HepG2 (cell line): ENCODE data around the gene NBEAL1. TPM values are rescaled to one million over a fixed set of nuclear protein-coding genes. Genes with fewer than 3 reads are reported as not detected.
A peak's percentile ranks its signal among the peaks of the same experiment; 100 is the strongest.

Source experiments
- ATAC-seq: fragments of 200-7000 bp; cut with Tn5 transposase; 3 replicates; pipeline ENCODE4 v1.9.1; 2020; ENCODE audit warnings: mild to moderate bottlenecking, moderate library complexity
- BruUV-seq: library from RNA; stranded (reverse); fragments of 400-500 nt; replicated peaks from 2 replicates; lab custom pipeline; 2021; lab: Mats Ljungman, UMichigan
- CTCF ChIA-PET: fragments of 300-600 bp; formaldehyde crosslinking; extraction: SDS; loops from one replicate; lab custom pipeline; 2021; ENCODE audit warnings: low total read pairs, inconsistent platforms, low intra/inter-chr PET ratio; lab: Yijun Ruan, JAX
- POLR2A ChIA-PET: fragments of 350-600 bp; sonication (Branson Sonifier 250); formaldehyde crosslinking; loops from one replicate; lab custom pipeline; 2020; ENCODE audit warnings: antibody characterized with exemption, inconsistent platforms; lab: Yijun Ruan, JAX
- DNase-seq: peaks from one replicate; pipeline ENCODE4 v3.0.0-alpha.2; 2015; ENCODE audit warnings: low spot score
- FAIRE-seq: peaks from 3 replicates; lab custom pipeline; 2011; peaks lifted over from hg19 to GRCh38; lab: Jason Lieb, UNC
- H2AFZ ChIP-seq: one replicate; pipeline ENCODE4 v1.6.1; 2011; ENCODE audit warnings: low read length, inconsistent platforms
- H3K27ac ChIP-seq: fragments of 300-600 bp; 3 replicates; pipeline ENCODE4 v1.8.0; 2011; ENCODE audit warnings: mixed run types, mild to moderate bottlenecking, mixed read lengths, low read length, inconsistent platforms; ENCODE audit not compliant: insufficient read depth; ENCODE audit errors: extremely low read length
- H3K27me3 ChIP-seq, 2 experiments: fragments of 200-600 bp in 1 of 2; 2 replicates in 1 of 2; 3 replicates in 1 of 2; pipeline versions ENCODE4 v1.6.0 to v1.8.0; 2011; ENCODE audit warnings: low read length in 2 of 2, mild to moderate bottlenecking in 2 of 2, moderate library complexity in 2 of 2, inconsistent platforms in 1 of 2; ENCODE audit not compliant: insufficient read depth in 2 of 2, control insufficient read depth in 1 of 2
- H3K36me3 ChIP-seq, 2 experiments: fragments of 200-600 bp in 1 of 2; replicated peaks in 1 of 2; 2 replicates in 1 of 2; 3 replicates in 1 of 2; pipeline versions ENCODE4 v1.5.1 to v1.8.0; 2011; ENCODE audit warnings: low read length in 2 of 2, inconsistent platforms in 1 of 2; ENCODE audit not compliant: insufficient read depth in 2 of 2, control insufficient read depth in 1 of 2
- H3K4me1 ChIP-seq: 2 replicates; pipeline ENCODE4 v1.5.1; 2012; ENCODE audit warnings: low read length, inconsistent platforms; ENCODE audit not compliant: insufficient read depth
- H3K4me2 ChIP-seq: 2 replicates; pipeline ENCODE4 v1.6.0; 2011; ENCODE audit warnings: low read depth, low read length, inconsistent platforms
- H3K4me3 ChIP-seq, 3 experiments: fragments of 200-600 bp in 1 of 3; sonication (generic), shearing (Covaris generic) in 1 of 3; replicated peaks in 1 of 3; 2 replicates each; pipeline ENCODE4 v1.5.1; 2011 to 2016; ENCODE audit warnings: low read length in 3 of 3, inconsistent platforms in 2 of 3, low read depth in 2 of 3, mild to moderate bottlenecking in 2 of 3, control low read depth in 1 of 3, mixed read lengths in 1 of 3; ENCODE audit not compliant: insufficient read depth in 1 of 3
- H3K79me2 ChIP-seq: one replicate; pipeline ENCODE4 v1.6.1; 2011; ENCODE audit warnings: low read length, inconsistent platforms; ENCODE audit not compliant: insufficient read depth
- H3K9ac ChIP-seq: 2 replicates; pipeline ENCODE4 v1.6.0; 2011; ENCODE audit warnings: mild to moderate bottlenecking, low read depth, low read length, inconsistent platforms; ENCODE audit not compliant: insufficient read depth
- H3K9me3 ChIP-seq: 2 replicates; pipeline ENCODE4 v1.5.1; 2012; ENCODE audit warnings: mild to moderate bottlenecking, low read length
- H4K20me1 ChIP-seq: 2 replicates; pipeline ENCODE4 v1.6.0; 2011; ENCODE audit warnings: inconsistent platforms, mild to moderate bottlenecking, low read length, moderate library complexity; ENCODE audit not compliant: insufficient read depth
- AKAP8 ChIP-seq: sonication (generic); formaldehyde crosslinking; IDR thresholded peaks from 2 replicates; pipeline ENCODE4 v1.5.1; 2020; ENCODE audit warnings: mild to moderate bottlenecking, missing genetic modification reagents
- ASH2L ChIP-seq: fragments of 300-600, 200-600 bp; sonication (generic); IDR thresholded peaks from 2 replicates; pipeline ENCODE4 v1.7.0; 2017; ENCODE audit warnings: low read depth, mild to moderate bottlenecking, moderate library complexity, mixed read lengths, low read length; ENCODE audit not compliant: insufficient read length
- CBX1 ChIP-seq: IDR thresholded peaks from one replicate; pipeline ENCODE4 v1.6.1; 2016; ENCODE audit warnings: antibody characterized with exemption, low read depth
- ETV5 ChIP-seq: IDR thresholded peaks from 2 replicates; pipeline ENCODE4 v1.6.1; 2018; ENCODE audit warnings: missing biosample characterization, missing genetic modification reagents, inconsistent platforms, borderline replicate concordance
- KDM3A ChIP-seq: IDR thresholded peaks from 2 replicates; pipeline ENCODE4 v1.6.1; 2018; ENCODE audit warnings: low read depth, missing compliant biosample characterization
- MAX ChIP-seq: IDR thresholded peaks from 2 replicates; pipeline ENCODE4 v1.6.1; 2012; ENCODE audit warnings: inconsistent platforms
- NPAS2 ChIP-seq: sonication (generic); formaldehyde crosslinking; IDR thresholded peaks from 2 replicates; pipeline ENCODE4 v1.8.0; 2022; ENCODE audit warnings: mild to moderate bottlenecking, missing genetic modification reagents, borderline replicate concordance
- SALL2 ChIP-seq: sonication (generic); formaldehyde crosslinking; IDR thresholded peaks from 2 replicates; pipeline ENCODE4 v1.8.1; 2023; ENCODE audit warnings: mild to moderate bottlenecking, missing genetic modification reagents, inconsistent platforms
- TCF7L2 ChIP-seq: IDR thresholded peaks from 2 replicates; pipeline ENCODE4 v1.6.1; 2011; ENCODE audit warnings: mild to moderate bottlenecking, low read depth, low read length, moderate library complexity
- TEAD2 ChIP-seq: sonication (generic); formaldehyde crosslinking; IDR thresholded peaks from 2 replicates; pipeline ENCODE4 v1.9.0; 2021; ENCODE audit warnings: missing genetic modification reagents
- TOE1 ChIP-seq: sonication (generic); formaldehyde crosslinking; IDR thresholded peaks from 2 replicates; pipeline ENCODE4 v1.4.0; 2020; ENCODE audit warnings: mild to moderate bottlenecking, missing genetic modification reagents
- YEATS2 ChIP-seq: sonication (generic); formaldehyde crosslinking; IDR thresholded peaks from 2 replicates; pipeline ENCODE4 v1.4.0; 2020; ENCODE audit warnings: missing genetic modification reagents, borderline replicate concordance
- ZBTB33 ChIP-seq: sonication (generic); formaldehyde crosslinking; IDR thresholded peaks from 2 replicates; pipeline ENCODE4 v1.4.0; 2020; ENCODE audit warnings: missing genetic modification reagents
- ZBTB38 ChIP-seq: sonication (generic); formaldehyde crosslinking; IDR thresholded peaks from 2 replicates; pipeline ENCODE4 v1.5.1; 2020; ENCODE audit warnings: mild to moderate bottlenecking, missing genetic modification reagents
- ZNF605 ChIP-seq: sonication (generic); formaldehyde crosslinking; IDR thresholded peaks from 2 replicates; pipeline ENCODE4 v1.8.0; 2022; ENCODE audit warnings: mild to moderate bottlenecking, missing genetic modification reagents
- ZNF678 ChIP-seq: sonication (generic); formaldehyde crosslinking; IDR thresholded peaks from 2 replicates; pipeline ENCODE4 v1.4.0; 2020; ENCODE audit warnings: mild to moderate bottlenecking, missing genetic modification reagents
- ZSCAN30 ChIP-seq: sonication (generic); formaldehyde crosslinking; IDR thresholded peaks from 2 replicates; pipeline ENCODE4 v1.5.0; 2020; ENCODE audit warnings: mild to moderate bottlenecking, missing genetic modification reagents
- ZZZ3 ChIP-seq: sonication (generic); formaldehyde crosslinking; IDR thresholded peaks from 2 replicates; pipeline ENCODE4 v1.4.0; 2020; ENCODE audit warnings: missing genetic modification reagents, mild to moderate bottlenecking, borderline replicate concordance
- WGBS: methylation state at CpG from one replicate; pipeline ENCODE4 v1.1.6; 2017; ENCODE audit warnings: low lambda C conversion rate; 5-methylcytosine and 5-hydroxymethylcytosine counted together
- in situ Hi-C: cut with HindIII; loops from 2 replicates; pipeline ENCODE4 v1.10.0; 2017; ENCODE audit warnings: low pct_unique_long_range_greater_than_20kb; ENCODE audit not compliant: extremely low pct_ligation_motif_present
- intact Hi-C: fragments of 100-400 bp; cut with micrococcal nuclease; formaldehyde crosslinking; loops from one replicate; pipeline ENCODE4 v1.10.0; 2022; ENCODE audit not compliant: unreplicated experiment
- polyA plus RNA-seq, 8 experiments: library from polyadenylated mRNA; depleted of rRNA in 3 of 8; stranded (reverse) in 7 of 8; unstranded in 1 of 8; fragments of >200 nt; fragmentation: Illumina TruSeq in 4 of 8; extraction: Trizol in 4 of 8; gene quantifications; 2 replicates each; pipeline versions ENCODE4 v1.2.1 to v1.2.3, GENCODE V29; 2011 to 2016; ENCODE audit warnings: low read depth in 4 of 8, missing spikeins in 1 of 8, mixed read lengths in 1 of 8; ENCODE audit not compliant: insufficient read depth in 1 of 8
- total RNA-seq, 5 experiments: library from RNA; depleted of rRNA; stranded (reverse); fragments of >200 nt; fragmentation: Illumina TruSeq; extraction: Trizol; gene quantifications; 2 replicates each; pipeline ENCODE4 v1.2.3, GENCODE V29; 2016; ENCODE audit warnings: low read depth in 1 of 5
- TF ChIP-seq, protein P1 (sequence below): sonication (generic); formaldehyde crosslinking; IDR thresholded peaks from 2 replicates; pipeline ENCODE4 v1.4.0; 2020; ENCODE audit warnings: missing genetic modification reagents

NBEAL1 gene
- total and polyA plus RNA-seq, 2 of the 13 experiments (the other 11 are each of a cell fraction or from before 2014, with no cell fraction given), result 6.4 to 15.7 TPM

DNA sequence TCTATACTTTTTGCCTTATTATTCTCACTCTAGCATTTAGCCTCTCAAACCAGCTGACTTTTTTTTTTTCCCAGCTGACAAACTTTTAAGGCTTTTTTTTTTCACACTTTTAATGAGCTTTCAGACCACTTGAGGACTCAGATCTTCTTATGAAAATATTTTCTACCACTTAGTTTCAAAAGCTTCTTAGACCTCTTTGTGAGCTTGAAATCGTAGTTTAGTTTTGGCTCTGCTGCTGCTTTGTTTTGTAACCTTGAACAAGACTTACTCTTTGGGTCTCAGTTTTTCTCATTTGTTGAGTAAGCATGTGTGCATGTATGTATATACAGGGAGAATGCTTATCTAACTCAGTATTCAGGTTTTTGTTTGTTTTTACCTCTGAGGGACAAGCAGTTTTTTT is 3.5 kb downstream of the NBEAL1 start:
- in situ Hi-C loops (no loop called here), intact Hi-C loops (loop anchor here (5.0 to 10.0 kb wide), 2 partner anchors 44 to 383 kb away; partner anchors contain the start of gene FAM117B)
- CTCF ChIA-PET, result no interaction called here
- DNase-seq, result peak; percentile 55
- H3K4me2 ChIP-seq, result peak overlapping the region; percentile 86
- no peaks in the 10 kb centered on the region; a peak in 1 of 5 replicates for H3K36me3 ChIP-seq
- H3K27me3 ChIP-seq, result no peaks in the 10 kb centered on the region; a peak in 1 of 5 replicates
- peak overlapping the region; percentile 55 for H3K27ac ChIP-seq
- ATAC-seq, result no peak
- H3K9ac ChIP-seq, result peak overlapping the region; percentile 56
- H3K4me3 ChIP-seq, result peak overlapping the region; percentile 19 to 50 (median 48); a peak in 4 of 6 replicates
- H3K79me2 ChIP-seq, result peaks cover 46% of the 10 kb centered on the region
- no peak overlapping the region for H2AFZ ChIP-seq
- no TSS peak for BruUV-seq
- FAIRE-seq, result no peak
- POLR2A ChIA-PET, result no interaction called here
- WGBS, result 2% methylated on average over 1 of the region's 1 CpG
- peaks cover 45% of the 10 kb centered on the region for H3K4me1 ChIP-seq
- H4K20me1 ChIP-seq, result no peaks in the 10 kb centered on the region
- H3K9me3 ChIP-seq, result no peaks in the 10 kb centered on the region
- TF ChIP-seq NPAS2 (CRISPR knock-in tag) (no peak), ZZZ3 (CRISPR knock-in tag) (no peak), TOE1 (no peak), ASH2L (peak; percentile 60), ZBTB38 (CRISPR knock-in tag) (no peak), MAX (no peak), TCF7L2 (no peak), CBX1 (no peak), ZBTB33 (CRISPR knock-in tag) (no peak), ZNF605 (no peak), KDM3A (CRISPR knock-in tag) (no peak), AKAP8 (CRISPR knock-in tag) (no peak), SALL2 (CRISPR knock-in tag) (no peak), YEATS2 (CRISPR knock-in tag) (no peak), ZSCAN30 (no peak), TEAD2 (CRISPR knock-in tag) (no peak), ETV5 (CRISPR knock-in tag) (no peak), ZNF678 (CRISPR knock-in tag) (no peak)
- TF ChIP-seq, protein P1, sequence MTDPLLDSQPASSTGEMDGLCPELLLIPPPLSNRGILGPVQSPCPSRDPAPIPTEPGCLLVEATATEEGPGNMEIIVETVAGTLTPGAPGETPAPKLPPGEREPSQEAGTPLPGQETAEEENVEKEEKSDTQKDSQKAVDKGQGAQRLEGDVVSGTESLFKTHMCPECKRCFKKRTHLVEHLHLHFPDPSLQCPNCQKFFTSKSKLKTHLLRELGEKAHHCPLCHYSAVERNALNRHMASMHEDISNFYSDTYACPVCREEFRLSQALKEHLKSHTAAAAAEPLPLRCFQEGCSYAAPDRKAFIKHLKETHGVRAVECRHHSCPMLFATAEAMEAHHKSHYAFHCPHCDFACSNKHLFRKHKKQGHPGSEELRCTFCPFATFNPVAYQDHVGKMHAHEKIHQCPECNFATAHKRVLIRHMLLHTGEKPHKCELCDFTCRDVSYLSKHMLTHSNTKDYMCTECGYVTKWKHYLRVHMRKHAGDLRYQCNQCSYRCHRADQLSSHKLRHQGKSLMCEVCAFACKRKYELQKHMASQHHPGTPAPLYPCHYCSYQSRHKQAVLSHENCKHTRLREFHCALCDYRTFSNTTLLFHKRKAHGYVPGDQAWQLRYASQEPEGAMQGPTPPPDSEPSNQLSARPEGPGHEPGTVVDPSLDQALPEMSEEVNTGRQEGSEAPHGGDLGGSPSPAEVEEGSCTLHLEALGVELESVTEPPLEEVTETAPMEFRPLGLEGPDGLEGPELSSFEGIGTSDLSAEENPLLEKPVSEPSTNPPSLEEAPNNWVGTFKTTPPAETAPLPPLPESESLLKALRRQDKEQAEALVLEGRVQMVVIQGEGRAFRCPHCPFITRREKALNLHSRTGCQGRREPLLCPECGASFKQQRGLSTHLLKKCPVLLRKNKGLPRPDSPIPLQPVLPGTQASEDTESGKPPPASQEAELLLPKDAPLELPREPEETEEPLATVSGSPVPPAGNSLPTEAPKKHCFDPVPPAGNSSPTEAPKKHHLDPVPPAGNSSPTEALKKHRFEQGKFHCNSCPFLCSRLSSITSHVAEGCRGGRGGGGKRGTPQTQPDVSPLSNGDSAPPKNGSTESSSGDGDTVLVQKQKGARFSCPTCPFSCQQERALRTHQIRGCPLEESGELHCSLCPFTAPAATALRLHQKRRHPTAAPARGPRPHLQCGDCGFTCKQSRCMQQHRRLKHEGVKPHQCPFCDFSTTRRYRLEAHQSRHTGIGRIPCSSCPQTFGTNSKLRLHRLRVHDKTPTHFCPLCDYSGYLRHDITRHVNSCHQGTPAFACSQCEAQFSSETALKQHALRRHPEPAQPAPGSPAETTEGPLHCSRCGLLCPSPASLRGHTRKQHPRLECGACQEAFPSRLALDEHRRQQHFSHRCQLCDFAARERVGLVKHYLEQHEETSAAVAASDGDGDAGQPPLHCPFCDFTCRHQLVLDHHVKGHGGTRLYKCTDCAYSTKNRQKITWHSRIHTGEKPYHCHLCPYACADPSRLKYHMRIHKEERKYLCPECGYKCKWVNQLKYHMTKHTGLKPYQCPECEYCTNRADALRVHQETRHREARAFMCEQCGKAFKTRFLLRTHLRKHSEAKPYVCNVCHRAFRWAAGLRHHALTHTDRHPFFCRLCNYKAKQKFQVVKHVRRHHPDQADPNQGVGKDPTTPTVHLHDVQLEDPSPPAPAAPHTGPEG (CRISPR knock-in tag), result no peak
